Lung (tissue), 12 donors: ENCODE data around the gene MAD2L2. TPM values are rescaled to one million over a fixed set of nuclear protein-coding genes. Genes with fewer than 3 reads are reported as not detected.

Experiments used
- ATAC-seq: fragments of 200-7000 bp; cut with Tn5 transposase; one replicate; pipeline ENCODE4 v1.9.1; 2020; ENCODE audit warnings: moderate number of reproducible peaks; ENCODE audit not compliant: insufficient read depth, low FRiP score
- DNase-seq, 3 donors: peaks; one replicate each; pipeline ENCODE4 v3.0.0-alpha.2; 2013 to 2017
- H3K27ac ChIP-seq, 2 donors: one replicate each; pipeline ENCODE4 v1.5.1; 2013; ENCODE audit warnings: mild to moderate bottlenecking in 2 of 2, moderate library complexity in 2 of 2, control low read depth in 1 of 2, inconsistent platforms in 1 of 2, low read depth in 1 of 2, low read length in 1 of 2
- H3K27me3 ChIP-seq, 3 donors: one replicate each; pipeline ENCODE4 v1.5.1; 2013; ENCODE audit warnings: low read length in 2 of 3; ENCODE audit not compliant: control insufficient read depth in 3 of 3, insufficient read depth in 3 of 3
- H3K36me3 ChIP-seq, 4 donors: one replicate each; pipeline ENCODE4 v1.5.1; 2013; ENCODE audit warnings: low read length in 4 of 4, mild to moderate bottlenecking in 1 of 4, moderate library complexity in 1 of 4; ENCODE audit not compliant: control insufficient read depth in 4 of 4, insufficient read depth in 4 of 4
- H3K4me1 ChIP-seq, 5 donors: one replicate each; pipeline ENCODE4 v1.5.1; 2013; ENCODE audit warnings: low read length in 5 of 5, mild to moderate bottlenecking in 2 of 5, moderate library complexity in 1 of 5; ENCODE audit not compliant: control insufficient read depth in 5 of 5, insufficient read depth in 5 of 5
- H3K4me3 ChIP-seq: one replicate; pipeline ENCODE4 v1.5.1; 2013; ENCODE audit warnings: mild to moderate bottlenecking, control low read depth, moderate library complexity
- H3K9ac ChIP-seq, 2 donors: one replicate each; pipeline ENCODE4 v1.5.1; 2013; ENCODE audit warnings: low read length in 2 of 2, control low read depth in 1 of 2; ENCODE audit not compliant: insufficient read depth in 1 of 2
- H3K9me3 ChIP-seq, 4 donors: one replicate each; pipeline ENCODE4 v1.5.1; 2013; ENCODE audit warnings: low read length in 3 of 4, mild to moderate bottlenecking in 1 of 4, moderate library complexity in 1 of 4; ENCODE audit not compliant: control insufficient read depth in 4 of 4, insufficient read depth in 3 of 4
- CTCF ChIP-seq: IDR thresholded peaks from 2 replicates; pipeline ENCODE4 v1.5.1; 2012; ENCODE audit warnings: mild to moderate bottlenecking; ENCODE audit errors: control extremely low read depth, extremely low read depth
- WGBS, 2 donors: extraction: QIAGEN DNeasy Blood & Tissue Kit; methylation state at CpG; one replicate each; pipeline ENCODE4 v1.1.7; 2013; 5-methylcytosine and 5-hydroxymethylcytosine counted together
- polyA plus RNA-seq, 2 donors: library from polyadenylated mRNA; stranded (reverse); fragments of 200-250 nt; gene quantifications; one replicate each; pipeline ENCODE4 v1.2.1, GENCODE V29; 2013
- total RNA-seq, 2 donors: library from RNA; depleted of rRNA in 1 of 2; stranded (reverse); fragments of >200 nt in 1 of 2; gene quantifications; one replicate each; pipeline ENCODE4 v1.2.1, GENCODE V29; 2014 to 2021
- donor health status: control.
- donor health status: control.
- donor health status: Bipolar disorder and iron deficiency.
- donor health status: healthy.
- donor health status: DM: yes; HTN: yes; CAD: no.

MAD2L2 gene
- total and polyA plus RNA-seq, 4 donors = 23.4 to 61.9 (median 30.5) TPM

DNA sequence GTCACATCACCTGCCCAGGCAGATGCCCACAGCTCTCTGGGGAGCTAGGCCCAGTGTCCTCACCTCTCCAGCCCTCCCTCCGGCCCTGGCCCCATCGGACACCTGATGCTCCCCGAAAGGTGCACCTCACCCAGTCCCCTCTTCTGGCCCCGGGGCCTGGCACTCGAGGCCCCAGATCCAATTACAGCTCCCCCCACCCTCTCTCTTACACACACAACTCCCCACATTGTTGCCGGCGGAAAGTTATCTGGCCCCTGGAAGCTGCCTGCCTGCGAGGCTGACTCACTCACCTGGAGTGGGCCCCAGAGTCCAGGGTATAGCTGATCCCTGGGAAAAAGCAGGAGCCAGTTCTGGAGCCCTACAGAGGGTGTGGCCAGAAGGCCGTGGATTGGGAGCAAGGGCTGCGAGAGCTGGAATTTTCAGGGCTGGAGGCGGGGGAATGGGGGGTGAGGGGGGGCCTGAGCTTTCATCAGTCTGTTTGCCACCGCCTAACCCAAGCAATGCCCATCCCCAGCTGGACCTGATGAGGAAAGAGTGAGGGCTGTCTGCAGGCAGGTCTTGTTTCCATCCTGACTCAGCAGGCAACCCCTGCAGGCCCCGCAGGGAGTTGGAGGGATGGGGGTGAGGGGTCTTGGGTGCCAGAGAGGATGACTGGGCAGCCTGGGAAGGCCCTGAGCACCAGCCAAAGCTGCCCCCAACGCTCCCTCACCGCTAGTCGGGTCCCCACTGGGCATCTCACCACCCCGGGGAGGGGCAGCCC is 27.7 kb downstream of the MAD2L2 start:
- peaks cover 0 to 30% (median 16%) of the 10 kb centered on the region in 3 donors for H3K27me3 ChIP-seq
- WGBS, 2 donors = 74 to 79% methylated on average over 17 of the region's 17 CpGs
- DNase-seq (no peak), ATAC-seq (no peak)
- H3K4me3 ChIP-seq = no peak overlapping the region
- no peak overlapping the region for H3K9ac ChIP-seq
- H3K36me3 ChIP-seq = peaks cover 0 to 4% (median 0%) of the 10 kb centered on the region in 4 donors
- H3K27ac ChIP-seq = no peak overlapping the region
- H3K9me3 ChIP-seq = no peaks in the 10 kb centered on the region
- no peak for TF ChIP-seq CTCF
- H3K4me1 ChIP-seq = peaks cover 0 to 18% (median 3%) of the 10 kb centered on the region in 5 donors

- peaks cover 0 to 30% (median 16%) of the 10 kb centered on the region in 3 donors for H3K27me3 ChIP-seq
- H3K9ac ChIP-seq = no peak overlapping the region
- H3K9me3 ChIP-seq = no peaks in the 10 kb centered on the region
- 85 to 94% methylated on average over 11 of the region's 11 CpGs for WGBS, 2 donors
- ATAC-seq (no peak), DNase-seq (no peak)
- TF ChIP-seq CTCF = no peak
- no peak overlapping the region for H3K27ac ChIP-seq
- peaks cover 0 to 4% (median 0%) of the 10 kb centered on the region in 4 donors for H3K36me3 ChIP-seq
- peaks cover 0 to 24% (median 3%) of the 10 kb centered on the region in 5 donors for H3K4me1 ChIP-seq
- no peak overlapping the region for H3K4me3 ChIP-seq
These were observed 28.7 kb downstream of the MAD2L2 start for GRCh38 chr1:11652203-11652780.

- no peak for TF ChIP-seq CTCF
- DNase-seq (no peak), ATAC-seq (no peak)
- H3K36me3 ChIP-seq = no peaks in the 10 kb centered on the region
- no peak overlapping the region for H3K27ac ChIP-seq
- WGBS, 2 donors = 84 to 93% methylated on average over 4 of the region's 4 CpGs
- H3K4me3 ChIP-seq = no peak overlapping the region
- peaks cover 0 to 26% (median 3%) of the 10 kb centered on the region in 5 donors for H3K4me1 ChIP-seq
- peaks cover 0 to 33% (median 16%) of the 10 kb centered on the region in 3 donors for H3K27me3 ChIP-seq
- H3K9ac ChIP-seq = no peak overlapping the region
- H3K9me3 ChIP-seq = no peaks in the 10 kb centered on the region
These were observed 29.9 kb downstream of the MAD2L2 start for GRCh38 chr1:11651017-11651416.
